Stimulated activated CD8-positive, alpha-beta memory T cell treated with anti-CD3 and anti-CD28 coated beads, Interleukin-7, amount 100 ng/mL, for 1 hour (primary cell): ENCODE measurements around the gene CFAP77.
"Not testable (repeated sequence)": the region's sequence is repeated elsewhere in the genome, so short reads cannot be mapped to it uniquely, and the experiment has no call there.

Source experiments
- DNase-seq, 2 donors: peaks; one replicate each; pipeline ENCODE4 v3.0.0-alpha.2; 2020; ENCODE audit warnings: low read depth in 2 of 2

Gene CFAP77

GRCh38 chr9:132547052-132547431, 137.0 kb downstream of the CFAP77 start:
- DNase-seq, result no peak

- DNase-seq, result no peak
Observed at GRCh38 chr9:132547436-132547835, 137.4 kb downstream of the CFAP77 start.

GRCh38 chr9:132547976-132548730, 138.1 kb downstream of the CFAP77 start:
- no peak for DNase-seq

DNA sequence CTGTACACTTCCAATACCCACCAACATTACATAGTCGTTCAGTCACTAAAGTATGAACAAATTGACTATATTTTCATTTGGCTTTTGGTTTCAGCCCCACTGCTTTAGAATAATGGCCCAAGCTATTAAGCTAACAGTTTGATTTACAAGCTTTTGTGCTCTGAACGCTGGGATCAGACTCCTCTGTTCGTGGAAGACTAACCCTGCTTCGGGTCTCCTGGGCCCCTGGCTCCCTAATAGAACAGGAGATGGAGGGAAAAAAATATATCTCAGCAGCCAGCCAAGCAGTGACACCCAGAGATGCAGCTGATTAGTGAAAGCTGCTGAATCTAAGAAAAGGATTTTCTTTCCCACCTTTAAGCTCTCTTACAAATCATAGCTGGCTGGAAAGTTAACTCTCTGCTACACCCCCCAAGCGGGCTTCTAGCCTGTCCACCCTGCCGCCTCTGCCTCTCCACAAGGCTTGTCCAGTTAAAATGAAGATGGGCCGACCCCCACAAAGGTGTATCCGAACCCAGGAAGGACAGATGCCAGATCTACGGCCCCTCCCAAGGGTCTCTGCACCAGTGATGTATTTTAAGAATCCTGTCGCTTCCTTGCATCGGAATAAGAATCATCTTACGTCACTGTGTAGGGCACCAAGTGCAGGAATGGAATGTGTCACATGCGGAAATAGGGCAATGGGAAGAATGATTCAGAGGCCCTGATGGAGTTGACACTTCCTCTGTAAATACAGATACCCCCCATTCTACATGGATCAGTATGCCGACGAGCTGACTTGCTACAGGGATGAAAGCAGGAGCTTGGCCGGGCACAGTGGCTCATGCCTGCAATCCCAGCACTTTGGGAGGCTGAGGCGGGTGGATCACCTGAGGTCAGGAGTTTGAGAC, 139.0 kb downstream of the CFAP77 start:
- DNase-seq, result no peak

DNA sequence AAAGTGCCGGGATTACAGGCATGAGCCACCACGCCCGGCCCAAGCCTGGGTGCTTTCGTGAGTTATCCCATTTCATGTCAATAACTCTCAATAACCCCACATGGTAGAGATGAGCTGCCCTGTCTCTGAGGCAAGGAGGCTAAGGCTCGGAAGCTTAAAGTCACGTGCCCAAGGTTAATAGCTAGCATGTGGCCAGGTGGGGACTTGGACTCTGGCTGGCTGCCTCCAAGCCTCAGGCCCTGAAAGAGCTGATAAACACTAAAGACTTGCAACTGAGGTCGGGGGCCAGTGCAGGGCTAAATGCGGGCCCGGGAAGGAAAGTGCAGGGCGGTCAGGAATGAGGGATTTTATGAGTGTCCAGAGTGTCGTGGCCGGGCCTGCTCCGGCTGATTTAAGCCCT, 141.5 kb downstream of the CFAP77 start:
- DNase-seq, result no peak

GRCh38 chr9:132552041-132552440, 142.0 kb downstream of the CFAP77 start:
- DNase-seq, result no peak

GRCh38 chr9:132554755-132555154, 144.7 kb downstream of the CFAP77 start:
- no peak for DNase-seq

GRCh38 chr9:132555528-132555927, 145.5 kb downstream of the CFAP77 start:
- DNase-seq, result no peak

GRCh38 chr9:132556235-132556634, 146.2 kb downstream of the CFAP77 start:
- DNase-seq, result no peak

DNA sequence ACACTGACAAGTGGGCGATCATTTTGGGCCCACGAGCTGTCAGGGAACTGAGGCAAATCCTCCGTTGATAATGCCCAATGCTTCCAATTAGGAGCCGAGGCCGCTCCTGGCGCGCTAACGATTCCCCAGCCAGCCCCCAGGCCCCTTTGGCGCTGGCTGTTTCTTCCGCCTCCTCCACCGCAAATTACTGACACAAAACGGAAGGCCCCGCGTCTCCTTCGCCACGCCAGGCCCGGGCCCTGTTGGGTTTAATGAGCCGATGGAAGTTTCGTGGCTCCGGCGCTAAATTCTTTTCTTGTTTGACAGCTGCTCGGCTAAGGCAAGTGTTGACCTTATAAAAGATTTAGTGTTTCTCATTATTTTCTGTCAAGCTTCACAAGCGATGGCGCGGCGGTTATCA, 146.7 kb downstream of the CFAP77 start:
- DNase-seq, result no peak

GRCh38 chr9:132557159-132557558, 147.1 kb downstream of the CFAP77 start:
- DNase-seq, result no peak

- DNase-seq, result no peak
Observed at GRCh38 chr9:132559711-132560110, 149.7 kb downstream of the CFAP77 start.

DNA sequence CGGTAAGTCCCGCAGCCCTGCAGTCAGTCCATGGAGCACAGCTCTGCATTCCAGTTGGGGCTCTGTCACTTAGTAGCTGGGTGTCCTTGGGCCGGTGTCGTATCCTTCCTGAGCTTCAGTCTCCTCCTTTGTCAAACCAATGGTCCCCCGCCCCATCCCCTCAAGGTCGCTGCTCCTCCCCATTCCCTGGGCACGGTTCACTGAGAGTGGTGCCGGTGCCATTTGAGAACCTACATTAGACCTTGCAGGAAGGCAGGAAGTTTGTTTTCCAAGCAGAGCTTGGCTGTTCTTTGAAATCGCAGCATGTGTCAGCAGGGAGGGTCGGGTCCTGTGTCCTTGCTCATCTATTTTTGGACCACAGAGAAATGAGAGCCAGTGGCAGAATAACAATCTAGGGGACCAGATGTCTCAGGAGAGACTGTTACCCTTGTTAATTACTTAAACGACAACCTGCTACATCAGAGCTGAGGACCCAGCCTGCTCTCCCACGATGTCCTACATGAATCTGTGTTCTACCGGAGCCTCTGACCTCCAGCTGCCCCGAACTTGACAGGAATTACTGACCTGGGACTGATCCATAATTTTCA, 150.7 kb downstream of the CFAP77 start:
- DNase-seq, result no peak

GRCh38 chr9:132562306-132562573, 152.2 kb downstream of the CFAP77 start:
- DNase-seq, result no peak

- no peak for DNase-seq
Observed at GRCh38 chr9:132564526-132564925, 154.5 kb downstream of the CFAP77 start.

GRCh38 chr9:132568787-132569186, 158.8 kb downstream of the CFAP77 start:
- not testable (repeated sequence) for DNase-seq

- no peak for DNase-seq
Observed at GRCh38 chr9:132571806-132572600, 162.0 kb downstream of the CFAP77 start.

- DNase-seq, result no peak
Observed at GRCh38 chr9:132572921-132573320, 162.9 kb downstream of the CFAP77 start.

DNA sequence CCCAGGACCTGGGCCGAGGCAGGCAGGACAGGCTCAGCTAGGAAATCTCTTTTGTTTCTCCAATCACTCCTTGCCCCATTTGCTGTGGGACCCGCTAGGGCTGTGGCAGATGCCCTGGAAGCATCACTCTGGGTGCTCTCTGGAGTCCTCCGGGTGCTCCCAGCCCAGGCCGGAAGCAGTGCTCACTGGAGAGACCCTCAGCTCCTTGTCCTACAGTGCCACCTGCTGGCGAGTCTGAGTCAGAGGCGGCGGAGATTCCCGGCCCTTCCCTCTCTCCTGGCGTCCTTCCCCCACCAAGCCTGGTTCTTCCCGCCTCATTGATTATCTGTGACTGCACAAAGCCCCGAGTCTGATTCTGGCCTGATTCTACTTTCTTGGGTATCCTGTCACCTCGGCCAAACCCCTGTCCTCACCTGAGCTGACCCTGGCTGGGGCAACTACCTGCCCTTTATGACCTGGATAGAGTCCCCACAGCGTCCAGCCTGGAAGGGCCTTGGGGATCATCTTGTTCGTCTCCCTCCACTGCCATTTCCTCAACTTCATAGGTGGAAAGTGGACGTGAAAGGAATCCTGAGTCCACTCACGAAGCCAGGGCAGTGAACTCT, 165.1 kb downstream of the CFAP77 start:
- no peak for DNase-seq

DNA sequence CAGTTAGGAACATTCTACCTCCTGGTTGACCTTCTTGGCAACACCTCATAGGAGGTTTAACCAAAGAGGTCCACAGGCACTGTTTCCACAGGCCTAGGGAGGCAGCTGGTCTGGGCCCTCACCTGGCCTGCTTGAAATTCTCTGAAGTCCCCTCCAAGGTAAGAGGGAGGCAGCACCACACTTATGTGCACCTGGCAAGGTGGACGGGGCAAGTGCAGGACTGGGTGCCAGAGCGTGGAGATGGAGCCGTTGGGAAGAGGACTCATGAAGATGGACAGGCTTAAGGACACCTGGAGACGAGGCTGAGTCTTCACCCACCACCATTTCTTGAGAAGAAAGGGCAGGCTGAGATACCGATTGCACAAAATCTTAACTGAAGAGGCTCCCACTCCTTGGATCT, 165.8 kb downstream of the CFAP77 start:
- no peak for DNase-seq

GRCh38 chr9:132577119-132577518, 167.1 kb downstream of the CFAP77 start:
- DNase-seq, result no peak
